Osteocyte (in vitro differentiated cells): ENCODE data around the gene CMIP. TPM values are rescaled to one million over a fixed set of nuclear protein-coding genes. Genes with fewer than 3 reads are reported as not detected.
A peak's percentile ranks its signal among the peaks of the same experiment; 100 is the strongest.

Source experiments
- DNase-seq: peaks from one replicate; pipeline ENCODE4 v3.0.0; 2021; ENCODE audit warnings: mixed read lengths; ENCODE audit not compliant: unreplicated experiment; ENCODE audit errors: extremely low spot score
- H3K27ac Mint-ChIP-seq: one replicate; pipeline ENCODE4 v1.8.0; 2021; ENCODE audit warnings: mild to moderate bottlenecking, mixed read lengths; ENCODE audit not compliant: unreplicated experiment
- H3K27me3 Mint-ChIP-seq: one replicate; pipeline ENCODE4 v1.8.0; 2021; ENCODE audit warnings: mixed read lengths; ENCODE audit not compliant: unreplicated experiment
- H3K36me3 Mint-ChIP-seq: one replicate; pipeline ENCODE4 v1.8.0; 2021; ENCODE audit warnings: mixed read lengths; ENCODE audit not compliant: unreplicated experiment
- H3K4me1 Mint-ChIP-seq: one replicate; pipeline ENCODE4 v1.8.0; 2021; ENCODE audit warnings: mixed read lengths; ENCODE audit not compliant: unreplicated experiment
- H3K4me3 Mint-ChIP-seq: one replicate; pipeline ENCODE4 v1.8.0; 2021; ENCODE audit warnings: mild to moderate bottlenecking, moderate library complexity, mixed read lengths; ENCODE audit not compliant: unreplicated experiment
- H3K9me3 Mint-ChIP-seq: one replicate; pipeline ENCODE4 v1.8.0; 2021; ENCODE audit warnings: mixed read lengths; ENCODE audit not compliant: unreplicated experiment
- total RNA-seq: library from RNA; stranded (reverse); gene quantifications from 2 replicates; pipeline ENCODE4 v1.2.1, GENCODE V29; 2021
- TF ChIP-seq, protein P1 (sequence below): fragments of 200-600 bp; sonication (generic); IDR thresholded peaks from 2 replicates; pipeline ENCODE4 v1.5.0; 2021; ENCODE audit warnings: antibody characterized with exemption, mild to moderate bottlenecking, moderate library complexity

CMIP gene
- total RNA-seq, 1 donor from 2014 or later, result 38.0 TPM

GRCh38 chr16:81730090-81731051, 285.8 kb downstream of the CMIP start:
- DNase-seq, result peak; percentile 91
- Mint-ChIP-seq H3K4me3 (peak overlapping the region; percentile 74), H3K9me3 (no peaks in the 10 kb centered on the region), H3K27me3 (peaks cover under 1% of the 10 kb centered on the region), H3K4me1 (peaks cover 16% of the 10 kb centered on the region), H3K36me3 (no peaks in the 10 kb centered on the region), H3K27ac (peak overlapping the region; percentile 76)
- TF ChIP-seq, protein P1, sequence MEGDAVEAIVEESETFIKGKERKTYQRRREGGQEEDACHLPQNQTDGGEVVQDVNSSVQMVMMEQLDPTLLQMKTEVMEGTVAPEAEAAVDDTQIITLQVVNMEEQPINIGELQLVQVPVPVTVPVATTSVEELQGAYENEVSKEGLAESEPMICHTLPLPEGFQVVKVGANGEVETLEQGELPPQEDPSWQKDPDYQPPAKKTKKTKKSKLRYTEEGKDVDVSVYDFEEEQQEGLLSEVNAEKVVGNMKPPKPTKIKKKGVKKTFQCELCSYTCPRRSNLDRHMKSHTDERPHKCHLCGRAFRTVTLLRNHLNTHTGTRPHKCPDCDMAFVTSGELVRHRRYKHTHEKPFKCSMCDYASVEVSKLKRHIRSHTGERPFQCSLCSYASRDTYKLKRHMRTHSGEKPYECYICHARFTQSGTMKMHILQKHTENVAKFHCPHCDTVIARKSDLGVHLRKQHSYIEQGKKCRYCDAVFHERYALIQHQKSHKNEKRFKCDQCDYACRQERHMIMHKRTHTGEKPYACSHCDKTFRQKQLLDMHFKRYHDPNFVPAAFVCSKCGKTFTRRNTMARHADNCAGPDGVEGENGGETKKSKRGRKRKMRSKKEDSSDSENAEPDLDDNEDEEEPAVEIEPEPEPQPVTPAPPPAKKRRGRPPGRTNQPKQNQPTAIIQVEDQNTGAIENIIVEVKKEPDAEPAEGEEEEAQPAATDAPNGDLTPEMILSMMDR, result peak; percentile 58

DNA sequence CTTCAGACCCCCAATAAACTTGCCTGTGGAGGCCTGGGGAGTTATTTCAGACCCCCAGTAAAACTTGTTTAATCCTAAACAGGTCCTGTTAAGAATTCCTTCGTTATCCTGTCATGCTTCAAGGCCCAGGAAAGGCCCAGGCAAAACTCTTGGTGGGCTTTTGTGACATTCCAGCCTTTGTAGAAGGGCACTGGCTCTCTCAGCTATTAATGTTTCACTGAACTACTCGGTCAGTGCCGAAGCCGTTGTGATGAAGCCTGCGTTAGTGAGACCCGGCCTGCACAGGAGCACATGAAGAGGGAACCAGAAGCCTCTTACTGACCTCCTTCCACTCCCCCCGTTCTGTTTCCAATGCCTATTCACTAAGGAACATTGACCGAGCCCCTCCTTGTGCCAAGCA, 287.0 kb downstream of the CMIP start:
- TF ChIP-seq, protein P1, result no peak
- no peaks in the 10 kb centered on the region for H3K9me3 Mint-ChIP-seq
- H3K36me3 Mint-ChIP-seq, result no peaks in the 10 kb centered on the region
- H3K4me3 Mint-ChIP-seq, result no peak overlapping the region
- peaks cover 16% of the 10 kb centered on the region for H3K4me1 Mint-ChIP-seq
- H3K27ac Mint-ChIP-seq, result no peak overlapping the region
- no peaks in the 10 kb centered on the region for H3K27me3 Mint-ChIP-seq
- no peak for DNase-seq

GRCh38 chr16:81732699-81733098, 288.1 kb downstream of the CMIP start:
- Mint-ChIP-seq H3K4me1 (peaks cover 16% of the 10 kb centered on the region), H3K4me3 (no peak overlapping the region), H3K27me3 (no peaks in the 10 kb centered on the region), H3K9me3 (no peaks in the 10 kb centered on the region), H3K36me3 (no peaks in the 10 kb centered on the region), H3K27ac (no peak overlapping the region)
- TF ChIP-seq, protein P1, result no peak
- DNase-seq, result no peak

DNA sequence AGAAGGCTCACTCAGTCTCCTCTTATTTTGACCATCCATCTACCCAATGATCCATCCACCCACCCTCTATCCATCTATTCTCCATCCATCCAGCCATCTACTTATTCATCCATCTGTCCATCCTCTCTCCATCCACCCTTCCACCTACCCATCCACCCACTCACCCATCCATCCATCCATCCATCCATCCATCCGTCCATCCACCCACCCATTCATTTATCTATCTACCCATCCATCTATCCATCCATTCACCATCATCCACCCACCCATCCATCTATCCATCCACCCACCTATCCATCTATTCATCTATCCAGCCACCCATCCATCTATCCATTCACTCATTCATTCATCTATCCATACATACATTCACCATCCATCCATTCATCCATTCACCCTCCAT, 288.7 kb downstream of the CMIP start:
- Mint-ChIP-seq H3K27me3 (no peaks in the 10 kb centered on the region), H3K4me3 (no peak overlapping the region), H3K4me1 (peaks cover 19% of the 10 kb centered on the region), H3K36me3 (no peaks in the 10 kb centered on the region), H3K9me3 (no peaks in the 10 kb centered on the region), H3K27ac (no peak overlapping the region)
- no peak for DNase-seq
- TF ChIP-seq, protein P1, result no peak

GRCh38 chr16:81734632-81735434, 290.2 kb downstream of the CMIP start:
- H3K36me3 Mint-ChIP-seq, result no peaks in the 10 kb centered on the region
- no peak overlapping the region for H3K27ac Mint-ChIP-seq
- H3K4me3 Mint-ChIP-seq, result no peak overlapping the region
- H3K27me3 Mint-ChIP-seq, result no peaks in the 10 kb centered on the region
- H3K4me1 Mint-ChIP-seq, result peaks cover 14% of the 10 kb centered on the region
- no peaks in the 10 kb centered on the region for H3K9me3 Mint-ChIP-seq
- TF ChIP-seq, protein P1, result no peak
- DNase-seq, result no peak
